GM21576 (cell line): ENCODE data around the gene PAK1.
"Not testable (repeated sequence)": the region's sequence is repeated elsewhere in the genome, so short reads cannot be mapped to it uniquely, and the experiment has no call there.

ENCODE experiments used
- ATAC-seq: cut with Tn5 transposase; IDR thresholded peaks from one replicate; pipeline ENCODE4 v1.9.1; 2021; ENCODE audit warnings: mild to moderate bottlenecking, moderate library complexity; ENCODE audit not compliant: unreplicated experiment

The PAK1 gene

GRCh38 chr11:77316733-77317342, 157.1 kb downstream of the PAK1 start:
- no peak for ATAC-seq

DNA sequence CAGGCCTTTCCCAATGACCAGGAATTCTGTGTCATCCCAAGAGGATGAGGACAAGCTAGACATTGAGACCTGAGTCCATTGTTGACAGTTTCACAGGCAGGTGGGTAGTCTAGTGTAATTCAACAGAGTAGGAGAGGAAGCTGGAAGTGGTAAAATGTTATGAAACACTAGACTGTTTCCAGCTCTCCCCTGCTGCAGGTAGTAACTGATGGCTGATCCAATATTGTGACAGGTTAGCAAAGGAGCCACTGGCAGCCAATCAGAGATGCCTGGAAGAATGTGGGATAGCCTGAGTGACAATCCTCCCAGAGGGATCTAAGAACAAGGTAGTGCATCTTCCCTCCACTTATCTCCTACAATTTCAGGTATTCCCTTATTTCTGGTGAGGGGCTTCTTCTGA, 161.8 kb downstream of the PAK1 start:
- ATAC-seq, result no peak

DNA sequence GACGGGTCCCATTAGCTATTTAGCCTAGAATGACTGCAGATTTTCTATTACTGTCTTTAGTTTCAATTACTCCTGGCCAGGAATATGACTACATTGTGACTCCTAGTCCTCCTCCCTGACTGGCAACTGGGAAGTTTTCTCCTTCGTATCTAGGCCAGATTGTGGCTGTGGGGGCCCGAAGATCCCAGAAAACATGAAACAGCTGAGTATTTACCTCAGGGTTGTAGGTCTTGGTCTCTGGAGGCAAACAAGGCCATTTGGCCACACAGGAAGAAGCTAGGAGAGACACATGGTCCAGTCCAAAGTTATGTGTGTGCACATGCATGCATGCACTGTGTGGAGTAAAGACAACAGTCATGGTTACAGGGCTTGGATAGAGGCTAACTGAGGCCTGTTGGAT, 162.2 kb downstream of the PAK1 start:
- no peak for ATAC-seq

- ATAC-seq, result no peak
Measured at GRCh38 chr11:77310721-77311120, 163.2 kb downstream of the PAK1 start.

- ATAC-seq, result no peak
Measured at GRCh38 chr11:77309401-77310085, 164.4 kb downstream of the PAK1 start.

DNA sequence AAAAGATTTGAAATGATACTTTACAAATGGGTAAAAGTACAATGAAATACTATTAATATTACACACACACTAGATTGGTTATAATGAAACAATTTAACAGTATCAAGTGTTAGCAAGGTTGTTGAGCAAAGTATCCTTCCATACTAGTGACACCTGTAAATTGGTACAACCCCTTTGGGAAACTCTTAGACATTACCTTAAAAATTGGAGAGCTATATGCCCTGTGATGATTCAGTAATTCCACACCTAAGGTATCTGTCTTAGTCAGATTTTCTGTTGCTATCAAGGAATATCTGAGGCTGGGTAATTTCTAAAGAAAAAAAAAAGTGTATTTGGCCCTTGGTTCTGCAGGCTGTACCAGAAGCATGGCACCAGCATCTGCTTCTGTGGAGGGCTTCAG, 165.1 kb downstream of the PAK1 start:
- no peak for ATAC-seq

DNA sequence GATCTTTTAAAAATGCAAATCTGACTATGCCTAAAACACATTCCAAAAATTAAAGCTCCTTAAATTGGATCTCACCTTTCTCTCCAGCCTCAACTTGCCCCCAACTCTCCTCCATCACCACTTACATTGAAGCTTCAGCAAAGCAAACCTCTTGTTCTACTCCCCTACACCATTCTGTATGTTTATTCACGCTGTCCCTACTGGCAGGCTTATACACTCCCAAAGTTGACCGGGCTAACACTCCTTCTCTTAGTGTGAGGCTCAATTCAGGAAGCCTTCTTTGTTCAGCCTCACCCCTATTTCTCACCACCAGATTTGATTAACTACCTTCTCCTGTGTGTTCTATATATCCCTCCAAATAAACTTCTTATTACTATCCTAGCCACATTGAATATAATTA, 170.6 kb downstream of the PAK1 start:
- no peak for ATAC-seq

DNA sequence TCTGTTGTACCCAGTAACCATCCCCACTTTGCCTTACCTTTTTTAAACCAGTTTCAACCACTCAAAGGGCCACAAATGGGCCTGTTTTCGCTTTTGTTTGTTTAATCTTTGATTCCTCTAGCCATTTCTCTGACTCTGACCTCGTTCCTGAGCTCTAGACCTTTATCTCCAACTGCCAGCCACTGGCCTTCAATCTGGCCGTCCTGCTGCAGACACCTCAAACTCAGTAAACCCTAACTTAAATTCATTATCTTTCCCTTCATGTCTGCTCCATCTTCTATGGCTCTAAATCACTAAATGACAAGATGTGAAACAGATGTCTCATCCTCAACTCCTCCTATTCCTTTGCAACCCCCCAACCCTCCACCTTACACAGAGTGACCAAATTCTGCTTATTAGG, 171.1 kb downstream of the PAK1 start:
- ATAC-seq, result no peak

GRCh38 chr11:77301510-77301909, 172.4 kb downstream of the PAK1 start, which contains the start of gene GDPD4:
GDPD4 (minus strand) TSS chr11:77301686; CDS start chr11:77285137, 16,549 bp downstream.
- no peak for ATAC-seq

GRCh38 chr11:77300695-77301094, 173.2 kb downstream of the PAK1 start:
- ATAC-seq, result no peak

GRCh38 chr11:77300028-77300427, 173.9 kb downstream of the PAK1 start:
- ATAC-seq, result not testable (repeated sequence)

DNA sequence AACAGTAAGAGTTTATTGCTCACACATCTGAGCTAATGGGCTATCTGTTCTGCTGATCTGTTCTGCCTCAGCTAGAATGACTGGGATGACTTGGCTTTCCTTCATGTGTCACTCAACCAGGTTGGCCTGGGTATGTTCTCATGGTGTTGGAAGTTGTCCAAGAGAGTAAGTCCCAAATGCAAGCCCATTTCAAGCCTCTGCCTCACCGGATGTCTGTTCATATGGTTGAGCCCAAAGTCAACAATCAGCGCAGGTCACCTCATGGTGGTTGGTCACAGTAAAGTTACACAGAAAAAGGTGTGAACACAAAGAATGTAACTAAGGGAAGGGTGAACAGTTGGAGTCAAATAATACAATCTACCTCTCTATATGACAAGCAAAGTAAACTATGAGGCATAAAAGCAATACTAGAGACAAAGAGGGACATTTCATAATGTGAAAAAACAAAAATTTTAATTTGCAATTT, 174.3 kb downstream of the PAK1 start:
- no peak for ATAC-seq

GRCh38 chr11:77294040-77294439, 179.9 kb downstream of the PAK1 start:
- no peak for ATAC-seq

- no peak for ATAC-seq
Measured at GRCh38 chr11:77289737-77290136, 184.2 kb downstream of the PAK1 start.

GRCh38 chr11:77287615-77288273, 186.2 kb downstream of the PAK1 start:
- no peak for ATAC-seq

DNA sequence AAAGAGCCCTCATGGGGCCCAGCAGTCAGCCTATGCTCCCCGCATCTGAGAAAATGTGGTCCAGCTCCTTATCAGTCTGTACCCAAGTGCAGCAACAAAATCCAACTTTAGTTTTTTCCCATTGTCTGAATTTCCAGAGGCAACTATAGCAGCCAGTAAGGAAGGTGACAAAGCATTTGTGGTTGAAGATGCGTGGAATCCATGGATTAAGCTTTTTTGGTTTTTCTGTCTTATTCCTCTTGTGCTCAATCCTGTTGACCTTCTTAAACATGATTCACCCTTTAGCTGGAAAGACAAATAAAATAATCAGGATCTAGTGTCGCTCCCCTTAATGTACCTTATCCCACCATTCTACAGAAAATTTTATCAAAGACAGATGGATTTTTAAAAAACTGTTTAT, 186.8 kb downstream of the PAK1 start:
- no peak for ATAC-seq

- no peak for ATAC-seq
Measured at GRCh38 chr11:77284476-77285468, 189.1 kb downstream of the PAK1 start.

- no peak for ATAC-seq
Measured at GRCh38 chr11:77283101-77283500, 190.8 kb downstream of the PAK1 start.

DNA sequence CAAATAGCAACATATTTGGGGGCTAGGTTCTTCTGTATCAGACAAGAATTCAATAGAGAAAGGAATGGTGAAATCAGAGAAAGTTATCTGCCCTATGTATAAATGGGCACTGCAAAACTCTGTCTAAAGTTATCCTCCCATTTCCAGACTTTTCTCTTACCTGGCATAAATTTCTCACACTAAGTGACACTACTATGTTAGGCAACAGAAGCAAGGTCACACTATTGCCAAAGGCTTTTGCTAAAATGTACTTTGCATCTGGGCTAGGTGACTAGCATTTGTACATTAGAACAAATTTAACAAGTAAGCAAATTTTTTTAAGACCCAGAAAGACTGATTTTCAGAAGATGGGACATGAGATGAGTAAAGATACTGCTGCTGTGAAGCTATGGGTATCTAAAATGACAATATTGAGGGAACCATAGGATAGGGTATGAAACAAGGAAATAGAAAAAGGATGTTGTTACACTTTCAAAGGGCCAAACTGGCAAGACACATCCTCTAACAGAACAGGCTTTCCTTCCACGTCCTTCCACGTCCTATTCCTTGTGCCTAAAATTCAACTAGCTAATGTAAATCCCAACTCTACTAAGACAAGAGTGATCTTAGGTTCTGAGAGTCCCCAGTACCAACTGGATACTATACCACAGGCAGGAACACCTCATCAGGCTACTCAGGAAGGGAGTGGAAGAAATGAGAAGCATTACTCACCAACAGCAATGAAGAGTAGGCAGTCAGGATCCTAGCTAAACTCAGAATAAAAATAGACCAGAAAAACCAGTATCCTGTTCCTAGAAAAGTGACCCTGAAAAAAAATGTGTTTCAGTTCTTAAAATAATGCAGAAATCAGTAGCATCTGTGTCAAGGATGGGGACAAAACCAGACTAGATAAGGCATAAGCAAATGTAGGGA, 195.0 kb downstream of the PAK1 start:
- no peak for ATAC-seq

DNA sequence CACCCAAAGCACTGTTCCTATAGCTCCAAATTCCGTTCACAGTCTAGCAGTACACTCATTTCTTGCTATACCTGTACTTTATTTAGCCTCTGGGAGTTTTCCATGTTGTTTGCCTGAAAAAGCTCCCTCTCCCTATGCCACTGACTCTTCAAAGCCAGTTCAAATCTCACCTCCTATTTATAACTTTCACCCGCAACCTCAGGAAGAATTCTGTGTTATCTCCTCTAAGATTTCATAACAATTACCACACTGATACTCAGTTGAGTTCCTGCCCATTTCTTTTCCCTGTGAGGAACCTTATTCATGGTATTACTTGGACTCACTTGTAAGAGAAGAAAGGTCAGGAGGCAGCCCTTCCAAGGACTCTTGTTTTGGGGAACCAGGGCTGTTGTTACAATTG, 197.6 kb downstream of the PAK1 start:
- ATAC-seq, result no peak
